Large intestine (tissue), 12 donors: ENCODE results near the gene TMEM120B. TPM values are rescaled to one million over a fixed set of nuclear protein-coding genes. Genes with fewer than 3 reads are reported as not detected.
A peak's percentile ranks its signal among the peaks of the same experiment; 100 is the strongest.
"Not testable (repeated sequence)": the region's sequence is repeated elsewhere in the genome, so short reads cannot be mapped to it uniquely, and the experiment has no call there.

Experiments
- DNase-seq, 2 donors: peaks; one replicate each; pipeline versions ENCODE4 v3.0.0 to v3.0.0-alpha.2; 2013
- H3K27ac ChIP-seq: one replicate; pipeline ENCODE4 v1.5.1; 2013; ENCODE audit warnings: low read length
- H3K27me3 ChIP-seq: 2 replicates; pipeline ENCODE4 v1.6.1; 2013; ENCODE audit warnings: low read length; ENCODE audit not compliant: control insufficient read depth, insufficient read depth
- H3K36me3 ChIP-seq: 2 replicates; pipeline ENCODE4 v1.6.1; 2013; ENCODE audit warnings: low read length; ENCODE audit not compliant: control insufficient read depth, insufficient read depth
- H3K4me1 ChIP-seq: one replicate; pipeline ENCODE4 v1.6.1; 2013; ENCODE audit warnings: low read length; ENCODE audit not compliant: control insufficient read depth, insufficient read depth
- H3K4me3 ChIP-seq: one replicate; pipeline ENCODE4 v1.5.1; 2013; ENCODE audit warnings: low read length
- H3K9me3 ChIP-seq: one replicate; pipeline ENCODE4 v1.6.1; 2013; ENCODE audit warnings: mild to moderate bottlenecking, low read depth, low read length, moderate library complexity; ENCODE audit not compliant: control insufficient read depth
- WGBS: methylation state at CpG from one replicate; pipeline ENCODE4 v1.1.5; 2013; ENCODE audit warnings: low lambda C conversion rate; ENCODE audit not compliant: insufficient coverage; 5-methylcytosine and 5-hydroxymethylcytosine counted together
- long read RNA-seq, 11 donors: transcript quantifications; one replicate each; lab custom pipeline, GENCODE V29; 2026
- polyA plus RNA-seq: library from polyadenylated mRNA; unstranded; fragments of 120-200 nt; gene quantifications from one replicate; pipeline ENCODE4 v1.2.1, GENCODE V29; 2013

Gene TMEM120B
- 14.9 TPM for polyA plus RNA-seq
- long read RNA-seq, donor 1, full-length matches to known transcripts = 1 of 29 reads
- long read RNA-seq, donor 1, partial matches to known transcripts = 28 of 29 reads
- long read RNA-seq, donor 1, other reads (novel, unspliced or antisense) = 0 of 29 reads
- long read RNA-seq, donor 2, partial matches to known transcripts = 140 of 140 reads
- long read RNA-seq, donor 2, other reads (novel, unspliced or antisense) = 0 of 140 reads
- long read RNA-seq, donor 3 = 0 reads
- long read RNA-seq, donor 4 = 0 reads
- long read RNA-seq, donor 5, full-length matches to known transcripts = 1 of 1 reads
- long read RNA-seq, donor 5, partial matches to known transcripts = 0 of 1 reads
- long read RNA-seq, donor 5, other reads (novel, unspliced or antisense) = 0 of 1 reads
- long read RNA-seq, donor 6, partial matches to known transcripts = 0 of 73 reads
- long read RNA-seq, donor 6, other reads (novel, unspliced or antisense) = 73 of 73 reads
- long read RNA-seq, donor 7 = 0 reads
- long read RNA-seq, donor 8, full-length matches to known transcripts = 1 of 38 reads
- long read RNA-seq, donor 8, partial matches to known transcripts = 0 of 38 reads
- long read RNA-seq, donor 8, other reads (novel, unspliced or antisense) = 37 of 38 reads
- long read RNA-seq, donor 9, full-length matches to known transcripts = 1 of 28 reads
- long read RNA-seq, donor 9, partial matches to known transcripts = 27 of 28 reads
- long read RNA-seq, donor 9, other reads (novel, unspliced or antisense) = 0 of 28 reads
- long read RNA-seq, donor 10, full-length matches to known transcripts = 1 of 1 reads
- long read RNA-seq, donor 10, partial matches to known transcripts = 0 of 1 reads
- long read RNA-seq, donor 10, other reads (novel, unspliced or antisense) = 0 of 1 reads
- long read RNA-seq, donor 11, full-length matches to known transcripts = 1 of 48 reads
- long read RNA-seq, donor 11, partial matches to known transcripts = 47 of 48 reads
- long read RNA-seq, donor 11, other reads (novel, unspliced or antisense) = 0 of 48 reads

DNA sequence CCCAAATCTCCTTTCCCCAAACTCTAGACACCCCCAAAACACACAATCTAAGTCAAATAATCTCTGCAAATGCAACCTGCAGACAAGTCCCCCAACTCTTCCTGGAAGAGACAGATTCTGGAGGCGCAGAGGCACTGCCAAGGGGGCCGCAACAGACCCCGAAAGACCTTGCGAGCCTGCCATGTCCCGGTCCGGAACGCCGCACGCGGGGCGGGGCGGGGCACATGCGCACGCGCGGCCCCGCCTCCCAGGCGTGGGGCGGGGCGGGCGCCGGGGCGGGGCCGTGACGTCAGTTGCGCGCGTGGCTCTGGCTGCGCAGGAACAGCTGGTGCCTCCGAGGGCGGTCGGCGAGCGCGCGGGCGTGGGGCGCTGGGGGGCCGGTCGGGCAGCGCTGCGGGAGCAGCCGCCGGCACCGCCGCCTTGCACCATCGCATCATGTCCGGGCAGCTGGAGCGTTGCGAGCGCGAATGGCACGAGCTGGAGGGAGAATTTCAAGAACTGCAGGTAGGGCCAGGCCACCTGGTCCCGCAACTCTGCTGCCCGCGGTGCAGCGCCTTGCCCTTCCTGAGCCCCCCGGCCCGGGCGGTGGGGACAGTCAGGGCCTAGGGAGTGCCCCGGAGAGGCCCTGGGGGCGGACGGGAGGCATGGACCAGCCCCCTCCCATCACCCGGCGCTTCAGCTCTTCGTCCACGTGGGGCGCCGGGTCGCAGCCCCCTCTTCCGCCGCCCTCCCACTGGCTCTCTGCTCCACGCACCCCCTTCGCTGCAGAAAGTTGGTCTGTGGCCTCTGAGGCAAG lies at the start of gene TMEM120B:
Gene TMEM120B (plus strand): TSS at position 292 of the 796 bp plus-strand sequence. CDS start 144 bp downstream, at position 436.
- peaks cover 32% of the 10 kb centered on the region for H3K4me1 ChIP-seq
- no peaks in the 10 kb centered on the region for H3K27me3 ChIP-seq
- DNase-seq = peak; percentile 67 to 90
- H3K36me3 ChIP-seq = peaks cover 6% of the 10 kb centered on the region
- H3K27ac ChIP-seq = peak within 1 kb of the TSS; percentile 92
- peak within 1 kb of the TSS; percentile 97 for H3K4me3 ChIP-seq
- H3K9me3 ChIP-seq = peaks cover 12% of the 10 kb centered on the region
- WGBS = no CpG with 5 or more reads among the region's 74 CpGs

DNA sequence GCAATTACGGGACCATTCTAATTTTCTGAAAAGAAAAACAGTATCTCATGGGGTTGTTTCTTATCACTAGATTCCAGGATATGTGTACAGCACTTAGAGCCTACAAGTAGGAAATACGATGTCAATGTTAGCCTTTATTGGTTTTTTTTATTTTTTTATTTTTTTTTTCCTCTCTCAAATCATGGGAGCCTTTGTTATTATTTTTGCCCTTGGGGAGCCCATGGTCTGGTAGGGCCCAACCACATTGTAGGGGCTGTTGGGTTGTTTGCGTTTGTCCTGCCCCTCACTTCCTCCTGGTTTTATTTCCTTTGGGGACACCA lies 49.0 kb upstream of the TMEM120B start:
- no peak for DNase-seq
- H3K9me3 ChIP-seq = no peaks in the 10 kb centered on the region
- no peak overlapping the region for H3K27ac ChIP-seq
- H3K27me3 ChIP-seq = no peaks in the 10 kb centered on the region
- peaks cover 7% of the 10 kb centered on the region for H3K4me1 ChIP-seq
- no peak overlapping the region for H3K4me3 ChIP-seq
- 83% methylated on average over 1 of the region's 3 CpGs for WGBS
- H3K36me3 ChIP-seq = no peaks in the 10 kb centered on the region

DNA sequence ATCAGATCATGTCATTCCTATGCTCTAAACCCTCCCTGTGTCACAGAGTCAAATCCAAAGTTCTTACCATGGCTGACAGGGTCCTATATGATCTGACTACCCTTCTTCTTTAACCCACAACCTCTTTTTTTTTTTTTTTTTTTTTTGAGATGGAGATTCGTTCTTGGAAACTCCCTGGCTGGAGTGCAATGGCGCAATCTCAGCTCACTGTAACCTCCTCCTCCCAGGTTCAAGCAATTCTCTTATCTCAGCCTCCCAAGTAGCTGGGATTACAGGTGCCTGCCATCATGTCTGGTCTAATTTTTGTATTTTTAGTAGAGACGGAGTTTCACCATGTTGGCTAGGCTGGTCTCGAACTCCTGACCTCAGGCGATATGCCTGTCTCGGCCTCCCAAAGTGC lies 45.7 kb upstream of the TMEM120B start:
- H3K4me3 ChIP-seq, H3K4me1 ChIP-seq, H3K27me3 ChIP-seq, DNase-seq, H3K9me3 ChIP-seq, H3K27ac ChIP-seq, H3K36me3 ChIP-seq: not testable (repeated sequence)
- WGBS = no CpG with 5 or more reads among the region's 6 CpGs

DNA sequence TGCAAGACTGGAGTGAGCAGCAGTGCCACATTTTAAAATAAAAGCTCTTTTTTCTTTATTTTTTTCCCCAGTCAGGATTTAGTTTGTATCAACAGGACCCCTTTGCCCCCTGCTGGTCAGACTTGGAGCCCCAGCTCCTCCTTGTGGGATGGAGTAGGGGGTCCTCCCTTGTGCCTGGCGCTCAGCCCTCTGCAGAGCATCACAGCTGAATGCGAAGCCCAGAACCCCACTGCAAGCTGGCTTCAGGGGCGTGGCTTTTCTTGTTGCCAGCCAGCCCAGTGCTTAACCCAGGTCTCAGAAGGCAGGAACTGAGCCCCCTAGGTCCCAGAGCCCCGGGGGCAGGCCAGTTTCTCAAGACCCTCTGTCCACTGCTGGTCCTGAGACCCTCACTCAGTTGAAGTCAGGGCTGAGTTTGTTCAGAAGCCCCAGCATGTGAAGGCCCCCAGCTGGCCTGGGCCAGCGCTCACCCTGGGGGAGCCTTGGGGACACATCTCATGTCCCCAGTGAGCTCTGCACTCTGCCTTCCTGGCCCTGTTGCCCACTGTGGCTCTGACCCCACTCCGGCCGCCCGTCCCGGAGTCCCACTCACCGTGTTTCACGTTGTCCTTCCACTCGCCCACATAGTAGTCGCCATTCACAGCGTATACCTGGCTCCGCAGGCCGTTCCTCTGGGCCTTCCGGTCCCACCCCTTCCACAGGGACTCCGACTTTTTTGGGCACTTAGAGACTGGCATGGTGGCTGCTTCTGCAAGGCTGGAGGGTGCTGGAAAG lies 43.6 kb upstream of the TMEM120B start:
- Histone ChIP-seq H3K36me3 (no peaks in the 10 kb centered on the region), H3K27me3 (no peaks in the 10 kb centered on the region), H3K4me3 (no peak overlapping the region), H3K9me3 (no peaks in the 10 kb centered on the region), H3K4me1 (peaks cover 18% of the 10 kb centered on the region), H3K27ac (no peak overlapping the region)
- no CpG with 5 or more reads among the region's 18 CpGs for WGBS
- peak in 1 of 2 donors; percentile 26 for DNase-seq

DNA sequence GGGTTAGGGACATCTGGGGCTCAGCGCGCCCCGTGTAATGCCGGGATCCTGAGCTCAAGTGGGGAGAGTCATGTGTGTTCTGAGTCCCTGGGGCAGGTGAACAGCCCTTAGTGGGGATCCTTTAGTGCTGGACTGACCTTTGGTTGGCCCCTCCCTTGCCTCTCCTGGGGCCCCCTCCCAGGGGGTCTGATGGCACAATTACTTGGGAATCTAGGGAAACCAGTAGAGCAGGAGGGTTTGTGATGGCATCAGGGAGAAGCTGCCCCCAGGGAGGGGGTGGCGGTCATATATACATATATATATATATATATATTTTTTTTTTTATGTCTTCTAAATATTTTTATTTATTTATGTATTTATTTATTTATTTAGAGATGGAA lies 43.0 kb upstream of the TMEM120B start, which contains the start of gene MORN3:
Gene MORN3 (minus strand): TSS at position 134 of the 380 bp plus-strand sequence. CDS start 171 bp downstream, outside the sequence.
- no peak within 1 kb of the TSS for H3K4me3 ChIP-seq
- no CpG with 5 or more reads among the region's 5 CpGs for WGBS
- no peaks in the 10 kb centered on the region for H3K36me3 ChIP-seq
- no peaks in the 10 kb centered on the region for H3K9me3 ChIP-seq
- no peaks in the 10 kb centered on the region for H3K27me3 ChIP-seq
- peak; percentile 51 to 79 for DNase-seq
- H3K27ac ChIP-seq = no peak within 1 kb of the TSS
- H3K4me1 ChIP-seq = peaks cover 18% of the 10 kb centered on the region

GRCh38 chr12:121673013-121673511 lies 39.5 kb upstream of the TMEM120B start:
- Histone ChIP-seq H3K27ac (no peak overlapping the region), H3K27me3 (no peaks in the 10 kb centered on the region), H3K4me3 (peak overlapping the region; percentile 55), H3K4me1 (peaks cover 18% of the 10 kb centered on the region), H3K36me3 (no peaks in the 10 kb centered on the region), H3K9me3 (no peaks in the 10 kb centered on the region)
- DNase-seq = peak in 1 of 2 donors; percentile 27
- no CpG with 5 or more reads among the region's 12 CpGs for WGBS

DNA sequence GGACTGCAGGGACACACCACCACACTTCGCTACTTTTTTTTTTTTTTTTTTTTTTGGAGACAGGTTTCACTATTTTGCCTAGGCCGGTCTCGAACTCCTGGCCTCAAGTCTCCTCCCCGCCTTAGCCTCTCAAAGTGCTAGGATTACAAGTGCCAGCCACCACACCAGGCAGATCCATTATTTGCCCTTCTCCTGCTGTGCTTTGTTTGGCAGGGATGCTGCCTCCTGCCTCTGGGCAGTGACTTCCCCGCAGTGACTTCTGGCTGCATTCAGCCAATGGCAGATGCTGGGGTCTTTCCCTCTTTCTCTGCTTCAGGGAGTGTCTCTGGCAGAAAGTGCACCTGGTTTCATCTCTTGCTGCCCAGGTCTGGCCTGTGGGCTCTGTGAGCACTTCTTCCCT lies 36.4 kb upstream of the TMEM120B start:
- Histone ChIP-seq H3K27me3 (no peaks in the 10 kb centered on the region), H3K36me3 (no peaks in the 10 kb centered on the region), H3K27ac (no peak overlapping the region), H3K9me3 (no peaks in the 10 kb centered on the region), H3K4me1 (peaks cover 10% of the 10 kb centered on the region), H3K4me3 (no peak overlapping the region)
- WGBS = 100% methylated on average over 3 of the region's 5 CpGs
- DNase-seq = no peak

DNA sequence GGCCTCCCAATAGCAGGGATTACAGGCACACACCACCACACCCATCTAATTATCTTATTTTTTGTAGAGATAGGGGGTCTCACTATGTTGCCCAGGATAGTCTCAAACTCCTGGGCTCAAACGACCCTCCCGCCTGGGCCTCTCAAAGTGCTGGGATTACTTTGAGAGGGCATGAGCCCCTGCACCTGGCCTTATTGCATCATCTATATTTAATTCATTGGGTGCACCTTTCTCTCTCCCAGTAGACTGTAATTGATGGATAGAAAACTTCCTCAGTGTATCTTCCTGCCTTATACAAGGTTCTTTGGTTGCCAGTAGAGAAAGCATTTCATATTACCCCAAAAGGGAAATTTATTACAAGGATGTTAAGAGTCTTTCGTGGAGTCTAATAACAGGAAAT lies 34.2 kb upstream of the TMEM120B start:
- Histone ChIP-seq H3K9me3 (no peaks in the 10 kb centered on the region), H3K36me3 (no peaks in the 10 kb centered on the region), H3K27me3 (no peaks in the 10 kb centered on the region), H3K4me1 (no peaks in the 10 kb centered on the region), H3K27ac (no peak overlapping the region), H3K4me3 (no peak overlapping the region)
- WGBS = no CpG with 5 or more reads among the region's 3 CpGs
- no peak for DNase-seq

DNA sequence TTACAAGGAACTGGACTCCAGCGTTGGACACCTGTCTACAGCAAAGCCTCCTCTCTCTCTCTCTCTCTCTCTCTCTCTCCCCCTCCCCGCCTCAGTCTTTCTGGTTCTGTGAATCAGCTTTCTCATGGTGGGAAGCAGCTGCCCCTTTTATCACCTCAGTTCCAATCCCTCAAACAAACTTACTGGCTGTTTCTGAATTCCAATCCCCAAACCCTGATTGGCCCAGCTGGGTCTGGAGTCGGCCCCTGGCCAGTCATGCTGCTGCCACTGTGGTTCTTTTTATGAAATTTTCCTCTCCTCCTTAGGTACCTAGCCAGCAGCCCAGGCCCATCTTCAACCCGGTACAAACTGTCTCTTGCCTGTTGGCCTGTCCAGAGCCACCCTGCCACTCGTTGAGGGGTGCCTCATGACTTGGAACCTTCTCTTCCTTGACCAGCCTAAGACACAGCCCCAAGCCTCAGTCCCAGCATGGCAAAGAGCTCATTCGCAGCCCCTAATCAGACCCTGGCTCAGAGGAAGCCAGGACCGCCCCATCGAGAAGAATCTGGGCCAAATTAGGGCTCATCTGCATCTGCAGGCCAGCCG lies 33.7 kb upstream of the TMEM120B start:
- H3K9me3 ChIP-seq = no peaks in the 10 kb centered on the region
- no peak overlapping the region for H3K27ac ChIP-seq
- no peak for DNase-seq
- H3K4me3 ChIP-seq = no peak overlapping the region
- H3K36me3 ChIP-seq = no peaks in the 10 kb centered on the region
- no peaks in the 10 kb centered on the region for H3K27me3 ChIP-seq
- no peaks in the 10 kb centered on the region for H3K4me1 ChIP-seq
- 40% methylated on average over 1 of the region's 9 CpGs for WGBS
